HG03442 (cell line): Measurements from ENCODE around the gene UAP1.
"Not testable (repeated sequence)": the region's sequence is repeated elsewhere in the genome, so short reads cannot be mapped to it uniquely, and the experiment has no call there.

Source experiments
- ATAC-seq: cut with Tn5 transposase; IDR thresholded peaks from one replicate; pipeline ENCODE4 v1.9.1; 2021; ENCODE audit warnings: mild to moderate bottlenecking, moderate library complexity; ENCODE audit not compliant: unreplicated experiment

UAP1 gene

DNA sequence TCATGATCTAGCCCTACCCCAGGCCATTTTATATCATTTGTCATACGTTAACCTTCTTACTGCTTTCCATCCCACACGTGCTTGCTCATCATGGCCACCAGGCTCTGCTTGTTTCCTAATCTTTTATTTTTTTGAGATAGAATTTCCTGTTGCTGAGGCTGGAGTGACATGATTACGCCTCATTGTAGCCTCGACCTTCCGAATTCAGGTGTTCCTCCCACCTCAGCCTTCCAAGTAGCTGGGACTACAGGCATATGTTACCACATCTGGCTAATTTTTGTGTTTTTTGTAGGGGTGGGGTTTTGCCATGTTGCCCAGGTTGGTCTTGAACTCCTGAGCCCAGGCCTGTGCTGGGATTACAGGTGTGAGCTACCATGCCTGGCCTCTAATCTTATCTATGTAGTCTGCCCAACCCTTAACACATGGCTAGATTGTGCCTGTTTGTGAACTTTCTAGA is 3.3 kb downstream of the UAP1 start:
- no peak for ATAC-seq

DNA sequence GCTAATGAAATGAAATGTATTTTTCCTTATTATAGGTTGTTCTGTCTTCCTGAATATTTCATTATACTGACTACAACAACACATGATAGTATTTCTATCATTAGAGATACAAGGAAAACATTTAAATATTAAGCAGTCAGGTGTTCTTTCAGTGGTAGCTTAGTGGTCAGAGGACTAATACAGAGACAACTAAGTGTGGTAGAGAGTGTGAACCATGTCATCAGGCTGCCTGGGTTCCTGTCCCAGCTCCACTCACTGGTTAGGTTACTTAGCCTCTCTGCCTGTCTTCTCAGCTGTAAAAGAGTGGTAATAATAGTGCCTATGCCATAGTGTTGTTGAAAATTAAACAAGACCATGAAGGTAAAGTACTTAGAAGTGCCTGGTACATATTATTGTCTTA is 3.9 kb downstream of the UAP1 start:
- ATAC-seq = peak; percentile 20

DNA sequence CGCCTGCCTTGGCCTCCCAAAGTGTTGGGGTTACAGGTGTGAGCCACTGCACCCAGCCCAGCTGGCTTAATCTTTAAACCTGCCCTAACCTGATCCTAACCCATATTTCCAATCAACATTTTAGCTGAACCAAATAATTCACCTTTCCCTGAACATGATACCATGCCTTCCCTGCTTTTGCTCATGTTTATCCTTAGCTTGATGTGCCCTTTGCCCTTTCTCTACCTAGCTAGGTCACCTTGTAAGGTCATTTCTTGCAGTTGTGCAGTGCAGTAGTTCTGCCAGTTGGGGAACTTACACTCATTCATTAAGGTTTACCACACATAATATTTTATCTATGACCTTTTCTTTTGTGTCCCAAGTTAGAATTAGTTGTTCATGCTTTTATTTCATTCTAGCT is 5.3 kb downstream of the UAP1 start:
- ATAC-seq = no peak

DNA sequence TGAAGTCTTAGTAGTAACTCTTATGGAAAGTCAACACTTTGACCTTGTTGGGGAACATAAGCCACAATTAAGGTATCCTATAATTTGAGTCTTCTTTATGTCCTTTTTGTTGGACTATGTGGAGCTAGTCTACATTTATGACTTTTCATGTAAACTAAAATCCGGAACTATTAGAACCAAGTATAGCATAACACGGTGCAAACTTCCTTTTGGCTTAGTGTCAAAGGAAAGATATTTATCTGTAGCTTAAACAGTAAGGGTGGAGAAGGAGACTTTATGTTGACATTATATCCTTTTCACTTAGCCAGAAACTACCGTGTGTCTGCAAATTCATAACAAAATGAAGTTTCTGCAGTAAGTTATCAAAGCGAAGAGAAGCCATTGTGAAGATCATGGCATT is 7.3 kb downstream of the UAP1 start:
- ATAC-seq = no peak

DNA sequence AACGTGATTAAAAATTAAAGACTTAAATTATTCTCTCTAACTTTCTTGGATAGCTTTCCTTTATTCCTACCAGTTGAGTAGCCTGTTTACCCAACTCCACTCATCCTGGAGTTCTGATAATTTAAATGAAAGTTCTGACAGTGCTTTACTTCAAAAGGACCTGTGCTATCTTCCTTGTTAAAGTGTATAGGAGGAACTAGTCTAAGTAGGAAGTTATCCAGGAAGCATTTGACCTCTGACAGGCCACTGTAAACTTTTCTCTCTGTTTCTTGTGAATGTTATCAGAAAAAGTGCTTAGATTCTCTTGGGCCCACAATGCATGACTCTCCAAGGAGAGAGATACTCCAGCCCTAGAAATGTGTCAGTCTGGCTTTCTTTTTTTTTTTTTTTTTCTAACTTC is 9.2 kb downstream of the UAP1 start:
- ATAC-seq = no peak

DNA sequence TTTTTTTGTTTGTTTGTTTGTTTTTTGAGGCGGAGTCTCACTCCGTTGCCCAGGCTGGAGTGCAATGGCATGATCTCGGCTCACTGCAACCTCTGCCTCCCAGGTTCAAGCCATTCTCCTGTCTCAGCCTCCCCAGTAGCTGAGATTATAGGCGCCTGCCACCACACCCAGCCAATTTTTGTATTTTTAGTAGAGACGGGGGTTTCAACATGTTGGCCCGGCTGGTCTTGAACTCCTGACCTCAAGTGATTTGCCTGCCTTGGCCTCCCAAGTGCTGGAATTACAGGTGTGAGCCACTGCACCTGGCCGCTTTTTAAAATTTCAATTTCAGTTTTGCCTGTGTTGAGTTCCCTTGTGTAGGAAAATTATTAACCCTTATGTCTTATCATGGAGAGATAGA is 9.6 kb downstream of the UAP1 start:
- ATAC-seq = not testable (repeated sequence)

DNA sequence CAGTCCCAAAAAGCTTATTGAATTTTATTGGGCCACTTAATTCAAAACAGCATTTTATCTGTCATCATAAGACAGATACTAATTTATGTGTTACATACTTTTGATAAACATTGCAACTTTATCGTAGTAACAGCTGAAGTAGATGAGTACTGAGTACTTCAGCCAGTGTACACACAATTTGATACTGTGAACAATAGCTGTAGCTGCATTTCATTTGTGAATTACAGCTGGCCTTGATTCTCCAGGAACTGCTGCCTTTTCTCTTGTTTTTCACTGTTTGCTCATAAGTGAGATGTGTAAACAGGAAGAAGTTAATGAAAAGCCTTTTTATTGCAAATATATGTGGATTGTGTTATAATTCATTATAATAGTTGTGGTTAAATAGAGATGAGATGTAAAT is 10.2 kb downstream of the UAP1 start:
- ATAC-seq = no peak

DNA sequence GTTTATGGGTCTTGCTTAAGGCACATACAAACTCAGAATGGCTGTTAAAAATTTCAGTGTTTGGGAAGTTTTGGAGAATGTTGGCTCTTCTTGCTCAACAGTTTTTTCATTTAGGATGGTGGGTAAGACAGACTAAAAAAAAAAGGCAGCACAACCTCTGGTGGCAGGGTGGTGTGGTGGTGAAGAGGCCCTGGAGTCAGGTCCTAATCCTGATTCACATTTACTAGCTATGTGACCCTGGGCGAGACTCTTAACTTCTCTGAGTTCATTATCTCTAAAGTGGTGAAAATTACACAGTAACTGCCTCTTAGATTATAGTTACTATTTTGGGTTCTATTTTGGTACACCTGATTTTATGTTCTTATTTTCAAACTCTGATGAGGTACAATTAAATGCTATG is 11.6 kb downstream of the UAP1 start:
- ATAC-seq = no peak

DNA sequence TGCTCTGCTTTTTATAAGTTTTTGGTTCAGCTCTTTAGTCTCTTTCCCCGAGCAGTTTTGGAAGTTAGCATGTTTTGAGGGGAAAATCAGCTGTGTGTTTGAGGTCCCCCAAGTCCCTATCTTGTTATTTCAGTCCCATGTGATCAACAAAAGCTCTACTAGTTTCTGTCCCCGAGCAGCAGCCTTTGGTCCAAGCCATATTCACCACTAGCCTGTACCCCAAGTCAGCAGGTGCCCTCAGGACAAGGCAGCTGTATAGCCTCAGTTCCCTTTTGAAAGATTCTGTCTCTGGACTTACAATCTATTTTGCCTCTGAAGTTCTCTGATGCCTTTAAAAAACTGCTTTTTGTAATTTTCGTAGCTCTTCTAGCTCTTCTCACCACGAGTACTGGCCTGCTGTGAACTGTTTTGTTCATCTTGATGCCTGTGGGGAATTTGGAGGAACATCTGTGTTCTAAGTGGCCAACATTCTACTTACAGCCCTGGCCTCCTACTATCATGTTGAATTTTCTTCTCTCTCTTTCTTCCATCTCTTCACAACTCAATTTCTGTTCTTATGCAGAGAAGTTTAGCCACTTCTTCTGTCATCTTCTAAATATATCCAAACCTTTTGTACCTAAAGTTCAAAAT is 16.7 kb downstream of the UAP1 start:
- no peak for ATAC-seq

DNA sequence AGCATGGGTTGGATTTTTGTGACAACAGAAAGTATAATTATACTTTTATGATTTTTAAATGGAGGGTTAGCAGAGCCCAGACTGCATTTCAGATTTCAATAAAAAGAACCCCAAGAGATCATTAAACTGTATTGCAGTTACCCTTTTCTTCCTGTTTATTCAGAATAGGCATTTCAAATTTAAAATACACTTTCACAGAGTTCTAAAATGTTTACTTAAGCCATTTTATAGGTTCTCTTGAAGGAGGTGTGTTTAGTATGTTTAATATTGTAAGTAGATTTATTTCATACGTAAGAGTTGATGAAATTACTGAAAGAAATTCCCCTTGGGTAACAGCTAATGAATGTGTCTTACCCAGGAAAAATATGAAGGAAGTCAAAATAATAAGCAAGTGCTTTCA is 17.4 kb downstream of the UAP1 start:
- no peak for ATAC-seq

DNA sequence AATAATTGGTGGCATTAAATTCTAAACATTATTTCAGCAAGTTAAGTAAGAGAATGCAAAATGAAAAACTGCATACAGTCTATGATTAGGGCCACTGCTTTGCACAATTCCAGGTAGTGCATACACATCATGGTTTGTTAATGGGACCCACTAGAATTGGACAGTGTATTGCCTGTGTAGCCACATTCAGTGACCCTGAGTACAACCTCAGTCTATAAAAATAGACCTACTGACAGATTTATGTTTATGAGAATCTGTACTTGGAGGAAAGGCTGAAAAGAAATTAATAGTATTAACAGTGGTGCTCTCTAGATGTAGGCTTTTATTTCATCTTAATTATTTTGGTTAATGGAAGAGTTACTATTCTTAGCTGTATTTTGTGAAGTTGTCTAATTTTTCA is 18.8 kb downstream of the UAP1 start:
- no peak for ATAC-seq

DNA sequence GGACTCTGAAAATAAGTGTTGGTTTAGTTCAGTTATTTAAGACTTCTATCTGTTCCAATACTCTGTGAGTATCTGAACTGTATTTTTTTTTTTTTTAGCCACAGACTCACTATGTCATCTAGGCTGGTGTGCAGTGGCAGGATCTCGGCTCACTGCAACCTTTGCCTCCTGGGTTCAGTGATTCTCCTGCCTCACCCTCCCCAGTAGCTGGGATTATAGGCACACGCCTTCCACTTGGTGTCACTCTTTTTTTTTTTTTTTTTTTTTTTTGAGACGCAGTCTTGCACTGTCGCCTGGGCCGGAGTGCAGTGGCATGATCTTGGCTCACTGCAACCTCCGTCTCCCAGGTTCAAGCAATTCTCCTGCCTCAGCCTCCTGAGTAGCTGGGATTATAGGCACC is 21.4 kb downstream of the UAP1 start:
- not testable (repeated sequence) for ATAC-seq

DNA sequence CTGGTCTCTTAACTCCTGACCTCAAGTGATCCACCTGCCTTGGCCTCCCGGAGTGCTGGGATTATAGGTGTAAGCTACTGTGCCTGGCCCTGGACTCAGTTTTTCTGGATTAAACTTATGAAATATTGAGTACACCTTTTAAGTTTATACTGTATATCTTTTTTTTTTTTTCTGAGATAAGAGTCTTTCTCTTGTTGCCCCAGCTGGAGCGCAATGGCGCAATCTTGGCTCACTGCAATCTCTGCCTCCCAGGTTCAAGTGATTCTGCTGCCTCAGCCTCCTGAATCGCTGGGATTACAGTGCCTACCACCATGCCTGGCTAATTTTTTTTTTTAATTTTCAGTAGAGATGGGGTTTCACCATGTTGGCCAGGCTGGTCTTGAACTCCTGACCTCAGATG is 23.6 kb downstream of the UAP1 start:
- not testable (repeated sequence) for ATAC-seq

DNA sequence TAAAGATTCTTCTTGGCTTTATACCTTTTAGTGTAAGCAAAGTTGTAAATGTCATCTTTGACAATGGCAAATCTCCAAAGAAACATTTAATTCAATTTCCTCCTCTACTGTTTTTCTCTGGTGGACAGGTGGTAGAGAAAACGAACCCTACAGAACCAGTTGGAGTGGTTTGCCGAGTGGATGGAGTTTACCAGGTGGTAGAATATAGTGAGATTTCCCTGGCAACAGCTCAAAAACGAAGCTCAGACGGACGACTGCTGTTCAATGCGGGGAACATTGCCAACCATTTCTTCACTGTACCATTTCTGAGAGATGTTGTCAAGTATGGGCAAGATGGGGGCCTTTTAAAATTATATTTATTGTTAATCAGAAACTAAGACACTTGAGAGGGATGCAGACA is 25.8 kb downstream of the UAP1 start:
- ATAC-seq = no peak

DNA sequence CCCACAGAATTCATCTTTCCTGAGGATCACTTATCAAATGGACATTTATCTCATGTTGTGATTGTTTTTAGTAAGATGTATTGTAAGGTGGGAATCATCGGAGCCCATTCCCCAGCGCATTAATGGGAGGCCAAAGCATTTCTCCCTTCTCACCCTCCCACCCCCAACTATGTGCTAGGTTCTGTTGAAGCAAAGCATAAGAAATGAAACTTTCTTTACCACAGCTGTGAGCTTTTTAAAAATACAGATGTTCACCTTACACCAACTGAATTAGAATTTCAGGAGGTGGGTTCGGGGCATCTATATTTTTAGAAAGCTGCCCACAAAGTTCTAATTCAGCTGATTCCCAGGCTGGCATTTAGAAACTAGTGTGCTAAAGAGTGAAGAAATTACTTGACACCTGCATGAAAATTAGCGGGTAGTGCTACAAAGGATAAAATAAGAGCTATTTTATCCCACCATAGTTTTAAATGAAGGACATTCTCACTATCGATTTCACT is 26.3 kb downstream of the UAP1 start:
- no peak for ATAC-seq

DNA sequence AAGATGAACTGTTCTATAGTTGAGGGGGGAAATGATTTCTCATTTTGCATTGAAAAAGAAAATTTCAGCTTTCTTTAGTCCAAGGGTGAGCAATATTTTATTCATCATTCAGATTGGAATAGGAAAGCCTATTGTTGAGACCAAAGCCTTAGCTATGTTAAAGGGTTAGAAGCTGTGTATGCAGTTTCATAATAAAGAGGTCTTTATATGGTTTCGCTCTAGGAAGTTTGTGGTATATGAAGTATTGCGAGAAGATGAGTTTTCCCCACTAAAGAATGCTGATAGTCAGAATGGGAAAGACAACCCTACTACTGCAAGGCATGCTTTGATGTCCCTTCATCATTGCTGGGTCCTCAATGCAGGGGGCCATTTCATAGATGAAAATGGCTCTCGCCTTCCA is 28.6 kb downstream of the UAP1 start:
- ATAC-seq = no peak

DNA sequence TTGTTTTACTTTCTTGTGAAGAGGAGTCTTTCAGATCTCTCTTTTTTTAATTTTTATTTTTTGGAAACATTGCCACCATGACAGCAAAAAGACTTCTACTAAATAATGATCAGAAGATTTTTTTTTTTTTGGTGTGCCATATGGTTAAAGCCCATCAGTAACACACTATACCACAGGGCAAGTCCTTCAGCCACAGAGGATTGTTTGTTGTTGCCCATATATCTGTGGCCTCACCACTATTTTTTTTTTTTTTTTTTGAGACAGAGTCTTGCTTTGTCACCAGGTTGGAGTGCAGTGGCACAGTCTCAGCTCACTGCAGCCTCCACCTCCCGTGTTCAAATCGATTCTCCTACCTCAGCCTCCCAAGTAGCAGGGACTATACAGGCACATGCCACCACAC is 29.2 kb downstream of the UAP1 start:
- no peak for ATAC-seq

DNA sequence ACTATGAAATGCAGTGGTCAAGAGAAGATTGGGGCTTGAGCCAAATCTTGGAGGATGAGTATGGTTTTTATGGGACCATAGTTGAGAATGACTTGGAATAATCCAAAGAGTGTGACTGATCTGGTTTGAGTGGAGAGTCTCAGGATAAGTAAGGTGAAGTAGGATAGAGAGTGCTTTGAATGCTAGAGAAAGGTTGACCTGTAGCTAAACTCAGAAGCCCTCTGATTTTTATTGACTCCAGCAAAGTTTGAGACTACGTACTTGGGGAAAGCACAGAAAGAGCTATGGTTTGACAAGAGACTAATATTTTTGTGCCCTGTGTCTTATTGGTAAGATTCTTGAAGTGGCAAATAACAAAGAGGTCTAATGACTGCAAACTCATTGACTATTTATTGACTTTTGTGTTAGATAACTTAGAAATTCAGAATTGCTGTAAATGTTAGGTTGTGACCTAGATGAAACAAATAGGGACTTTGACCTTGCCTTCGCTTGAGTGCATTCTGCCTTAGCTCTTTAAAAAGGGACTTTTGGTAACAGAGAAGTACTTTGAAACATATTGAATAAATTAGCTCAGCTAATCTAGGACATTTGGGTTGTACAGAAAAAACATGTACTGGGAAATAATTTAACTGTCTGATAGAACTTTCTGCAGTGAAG is 35.1 kb downstream of the UAP1 start:
- ATAC-seq = no peak

DNA sequence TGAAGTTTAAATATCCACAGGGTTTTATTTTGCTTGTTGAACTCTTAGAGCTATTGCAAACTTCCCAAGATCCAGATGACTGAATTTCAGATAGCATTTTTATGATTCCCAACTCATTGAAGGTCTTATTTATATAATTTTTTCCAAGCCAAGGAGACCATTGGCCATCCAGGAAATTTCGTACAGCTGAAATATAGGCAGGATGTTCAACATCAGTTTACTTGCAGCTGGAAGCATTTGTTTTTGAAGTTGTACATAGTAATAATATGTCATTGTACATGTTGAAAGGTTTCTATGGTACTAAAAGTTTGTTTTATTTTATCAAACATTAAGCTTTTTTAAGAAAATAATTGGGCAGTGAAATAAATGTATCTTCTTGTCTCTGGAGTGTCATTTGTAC is 37.9 kb downstream of the UAP1 start:
- no peak for ATAC-seq

DNA sequence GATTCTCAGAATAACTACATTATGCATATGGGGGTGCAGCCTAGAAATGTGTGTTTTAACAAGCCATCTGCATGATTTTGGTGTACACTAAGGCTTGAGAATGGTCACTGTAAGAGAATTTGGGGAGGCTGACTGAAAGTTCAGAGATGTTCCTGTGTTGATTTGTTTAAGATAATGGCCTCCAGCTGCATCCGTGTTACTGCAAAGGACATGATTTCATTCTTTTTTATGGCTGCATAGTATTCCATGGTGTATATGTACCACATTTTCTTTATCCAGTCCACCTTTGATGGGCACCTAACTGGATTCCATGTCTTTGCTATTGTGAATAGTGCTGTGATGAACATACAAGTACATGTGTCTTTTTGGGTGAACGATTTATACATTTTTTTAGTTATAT is 41.6 kb downstream of the UAP1 start:
- not testable (repeated sequence) for ATAC-seq

DNA sequence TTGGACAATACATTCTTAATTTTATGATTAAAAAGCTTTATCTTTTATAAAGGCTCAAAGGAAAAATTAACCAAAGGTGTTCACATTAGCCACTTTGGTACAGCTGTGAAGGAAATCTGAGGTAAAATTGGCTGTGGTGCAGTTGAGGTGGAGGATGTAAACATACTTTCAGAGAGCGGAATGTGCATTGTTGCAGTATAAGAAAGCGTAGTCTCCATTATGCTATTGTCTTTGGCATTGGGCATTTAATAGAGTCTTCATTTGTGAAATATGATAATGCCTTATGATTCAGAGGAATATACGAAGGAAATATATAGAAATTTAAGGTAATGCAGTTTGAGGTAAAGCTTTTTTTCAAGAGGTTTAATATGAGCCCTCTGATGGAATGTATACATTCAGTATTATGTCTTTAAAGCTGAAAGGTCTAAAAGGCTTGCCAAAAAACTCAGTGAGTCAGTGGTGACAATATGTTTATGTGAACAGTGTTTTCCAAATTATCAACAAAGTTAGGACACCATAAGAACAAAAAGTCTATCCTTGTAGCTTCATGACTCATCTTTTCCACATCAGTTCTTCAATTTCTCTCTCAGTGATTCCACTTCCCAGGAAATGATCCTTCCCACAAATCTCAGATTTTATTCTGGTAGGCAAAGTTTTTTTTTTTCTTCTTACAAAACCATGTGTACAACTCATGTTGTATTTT is 43.9 kb downstream of the UAP1 start:
- no peak for ATAC-seq

DNA sequence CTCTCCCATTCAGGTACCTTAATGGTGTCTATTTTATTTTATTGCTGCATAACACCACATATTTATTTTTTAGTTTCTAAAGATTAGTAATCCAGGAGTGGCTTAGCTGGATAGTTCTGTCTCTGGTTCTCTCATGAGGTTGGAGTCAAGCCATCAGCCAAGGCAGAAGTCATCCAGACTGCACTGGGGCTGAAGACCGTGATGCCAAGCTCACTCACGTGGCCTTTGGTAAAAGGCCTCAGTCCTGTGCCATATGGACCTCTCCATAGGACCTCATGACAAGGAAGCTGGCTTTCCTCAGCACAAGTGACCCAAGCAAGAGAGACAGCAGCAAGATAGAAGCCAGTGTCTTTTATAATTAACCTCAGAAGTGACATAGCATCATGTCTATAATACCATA is 47.8 kb downstream of the UAP1 start:
- ATAC-seq = no peak
